HCT116 (cell line): Measurements from ENCODE around the gene TRIP13. TPM values are rescaled to one million over a fixed set of nuclear protein-coding genes. Genes with fewer than 3 reads are reported as not detected.

ENCODE experiments used
- ATAC-seq: fragments of 200-7000 bp; cut with Tn5 transposase; 2 replicates; pipeline ENCODE4 v1.9.1; 2020; ENCODE audit warnings: mild to moderate bottlenecking, moderate library complexity
- BruUV-seq: library from RNA; stranded (reverse); fragments of 400-500 nt; replicated peaks from 2 replicates; lab custom pipeline; 2021; lab: Mats Ljungman, UMichigan
- CTCF ChIA-PET: fragments of 300-600 bp; sonication (Branson Sonifier 250); formaldehyde crosslinking; loops from one replicate; lab custom pipeline; 2021; ENCODE audit warnings: antibody characterized with exemption; lab: Charles Lee
- POLR2A ChIA-PET: fragments of 300-600, 350-600 bp; sonication (Branson Sonifier 250); formaldehyde crosslinking; loops from one replicate; lab custom pipeline; 2021; ENCODE audit warnings: antibody characterized with exemption; lab: Charles Lee
- RAD21 ChIA-PET, 2 experiments: fragments of 300-600 bp; sonication (Branson Sonifier 250); formaldehyde crosslinking; loops; one replicate each; lab custom pipeline; 2023; ENCODE audit warnings: low total read pairs in 2 of 2; ENCODE audit not compliant: uncharacterized antibody in 2 of 2, unreplicated experiment in 2 of 2, low non-redundant PET in 1 of 2; lab: Charles Lee
- DNase-seq: peaks from one replicate; pipeline ENCODE4 v3.0.0-alpha.2; 2010; ENCODE audit warnings: low read depth, low spot score
- H2AFZ ChIP-seq: fragments of 200-600 bp; shearing (Covaris generic), sonication (generic); 2 replicates; pipeline ENCODE4 v1.6.1; 2017; ENCODE audit warnings: low read depth, mixed run types, mixed read lengths, antibody characterized with exemption, low read length; ENCODE audit not compliant: poor library complexity, severe bottlenecking
- H3K27ac ChIP-seq: 2 replicates; pipeline ENCODE4 v1.5.1; 2012; ENCODE audit warnings: low read depth, low read length
- H3K27me3 ChIP-seq: fragments of 200-600 bp; sonication (generic); 2 replicates; pipeline ENCODE4 v1.6.1; 2016; ENCODE audit warnings: mixed run types, low read length, mixed read lengths; ENCODE audit not compliant: insufficient read depth
- H3K36me3 ChIP-seq, 2 experiments: fragments of 200-500 bp in 1 of 2; fragments of 200-600 bp in 1 of 2; sonication (Bioruptor generic) in 1 of 2; sonication (generic) in 1 of 2; 2 replicates each; pipeline versions ENCODE4 v1.5.1 to v1.6.1; 2014 to 2016; ENCODE audit warnings: low read length in 2 of 2, inconsistent platforms in 1 of 2, mixed read lengths in 1 of 2, mixed run types in 1 of 2; ENCODE audit not compliant: insufficient read depth in 2 of 2, control insufficient read depth in 1 of 2
- H3K4me1 ChIP-seq, 2 experiments: fragments of 200-600 bp in 1 of 2; sonication (generic) in 1 of 2; 2 replicates each; pipeline versions ENCODE4 v1.5.1 to v1.6.1; 2012 to 2017; ENCODE audit warnings: low read length in 2 of 2, inconsistent platforms in 1 of 2, mild to moderate bottlenecking in 1 of 2, mixed read lengths in 1 of 2, mixed run types in 1 of 2, moderate library complexity in 1 of 2; ENCODE audit not compliant: insufficient read depth in 2 of 2, control insufficient read depth in 1 of 2
- H3K4me2 ChIP-seq: fragments of 200-600 bp; sonication (generic); 2 replicates; pipeline ENCODE4 v1.6.1; 2017; ENCODE audit warnings: mixed run types, low read length, mixed read lengths
- H3K4me3 ChIP-seq, 2 experiments: fragments of 200-600 bp in 1 of 2; sonication (generic) in 1 of 2; replicated peaks in 1 of 2; 2 replicates each; pipeline ENCODE4 v1.5.1; 2011 to 2016; ENCODE audit warnings: low read length in 2 of 2, control low read depth in 1 of 2, low read depth in 1 of 2, mild to moderate bottlenecking in 1 of 2, mixed read lengths in 1 of 2, mixed run types in 1 of 2
- H3K79me2 ChIP-seq: fragments of 200-600 bp; sonication (generic); 2 replicates; pipeline ENCODE4 v1.6.1; 2017; ENCODE audit warnings: mild to moderate bottlenecking, mixed run types, low read length, moderate library complexity, mixed read lengths; ENCODE audit not compliant: insufficient read depth
- H3K9ac ChIP-seq: fragments of 200-600 bp; sonication (generic); 2 replicates; pipeline ENCODE4 v1.6.1; 2016; ENCODE audit warnings: low read length, mixed read lengths
- H3K9me2 ChIP-seq: fragments of 200-600 bp; sonication (generic), shearing (Covaris generic); 2 replicates; pipeline ENCODE4 v1.6.1; 2017; ENCODE audit warnings: mixed run types, mild to moderate bottlenecking, moderate library complexity; ENCODE audit not compliant: insufficient read depth
- H3K9me3 ChIP-seq, 2 experiments: fragments of 200-500 bp in 1 of 2; fragments of 200-600 bp in 1 of 2; sonication (Bioruptor generic) in 1 of 2; sonication (generic) in 1 of 2; 2 replicates each; pipeline ENCODE4 v1.6.1; 2014 to 2017; ENCODE audit warnings: low read length in 2 of 2, mixed read lengths in 2 of 2, inconsistent platforms in 1 of 2, low read depth in 1 of 2, mild to moderate bottlenecking in 1 of 2, mixed run types in 1 of 2, moderate library complexity in 1 of 2; ENCODE audit not compliant: control insufficient read depth in 1 of 2, insufficient read depth in 1 of 2
- H4K20me1 ChIP-seq: fragments of 200-600 bp; sonication (generic), shearing (Covaris generic); 2 replicates; pipeline ENCODE4 v1.6.1; 2017; ENCODE audit warnings: mixed run types, mild to moderate bottlenecking, moderate library complexity; ENCODE audit not compliant: insufficient read depth
- CEBPB ChIP-seq: IDR thresholded peaks from 2 replicates; pipeline ENCODE4 v1.6.1; 2012; ENCODE audit warnings: low read depth
- EZH2 ChIP-seq: fragments of 200-600 bp; sonication (generic); IDR thresholded peaks from 2 replicates; pipeline ENCODE4 v1.6.1; 2017; ENCODE audit warnings: antibody characterized with exemption, mixed run types
- FOSL1 ChIP-seq: IDR thresholded peaks from 2 replicates; pipeline ENCODE4 v1.6.1; 2012; ENCODE audit warnings: low read depth
- JUND ChIP-seq: IDR thresholded peaks from 2 replicates; pipeline ENCODE4 v1.6.1; 2012
- POLR2AphosphoS5 ChIP-seq: IDR thresholded peaks from 2 replicates; pipeline ENCODE4 v1.6.1; 2011; ENCODE audit warnings: mild to moderate bottlenecking, low read depth, low read length, moderate library complexity
- RAD21 ChIP-seq: IDR thresholded peaks from 2 replicates; pipeline ENCODE4 v1.6.1; 2012; ENCODE audit warnings: low read depth, mild to moderate bottlenecking
- SRF ChIP-seq: IDR thresholded peaks from 2 replicates; pipeline ENCODE4 v1.6.1; 2012; ENCODE audit warnings: low read depth
- intact Hi-C: fragments of 100-400 bp; cut with micrococcal nuclease; formaldehyde crosslinking; loops from 2 replicates; pipeline ENCODE4 v1.10.0; 2022
- total RNA-seq: library from RNA; stranded (reverse); gene quantifications from one replicate; pipeline ENCODE4 v1.2.1, GENCODE V29; 2021; ENCODE audit not compliant: unreplicated experiment
- TF ChIP-seq, protein P1 (sequence below): IDR thresholded peaks from 2 replicates; pipeline ENCODE4 v1.6.1; 2012; ENCODE audit warnings: low read depth
- TF ChIP-seq, protein P2 (sequence below), 3 experiments: fragments of 200-600 bp in 1 of 3; sonication (generic) in 1 of 3; IDR thresholded peaks in 2 of 3; conservative IDR thresholded peaks in 1 of 3; 2 replicates each; pipeline ENCODE4 v1.5.1; 2012 to 2017; ENCODE audit warnings: low read depth in 2 of 3, low read length in 2 of 3, antibody characterized with exemption in 1 of 3, borderline replicate concordance in 1 of 3, control low read depth in 1 of 3, mild to moderate bottlenecking in 1 of 3, mixed read lengths in 1 of 3, mixed run types in 1 of 3, moderate library complexity in 1 of 3; ENCODE audit not compliant: insufficient read depth in 1 of 3

Gene TRIP13
- total RNA-seq, 1 experiment from 2014 or later: 45.0 TPM

DNA sequence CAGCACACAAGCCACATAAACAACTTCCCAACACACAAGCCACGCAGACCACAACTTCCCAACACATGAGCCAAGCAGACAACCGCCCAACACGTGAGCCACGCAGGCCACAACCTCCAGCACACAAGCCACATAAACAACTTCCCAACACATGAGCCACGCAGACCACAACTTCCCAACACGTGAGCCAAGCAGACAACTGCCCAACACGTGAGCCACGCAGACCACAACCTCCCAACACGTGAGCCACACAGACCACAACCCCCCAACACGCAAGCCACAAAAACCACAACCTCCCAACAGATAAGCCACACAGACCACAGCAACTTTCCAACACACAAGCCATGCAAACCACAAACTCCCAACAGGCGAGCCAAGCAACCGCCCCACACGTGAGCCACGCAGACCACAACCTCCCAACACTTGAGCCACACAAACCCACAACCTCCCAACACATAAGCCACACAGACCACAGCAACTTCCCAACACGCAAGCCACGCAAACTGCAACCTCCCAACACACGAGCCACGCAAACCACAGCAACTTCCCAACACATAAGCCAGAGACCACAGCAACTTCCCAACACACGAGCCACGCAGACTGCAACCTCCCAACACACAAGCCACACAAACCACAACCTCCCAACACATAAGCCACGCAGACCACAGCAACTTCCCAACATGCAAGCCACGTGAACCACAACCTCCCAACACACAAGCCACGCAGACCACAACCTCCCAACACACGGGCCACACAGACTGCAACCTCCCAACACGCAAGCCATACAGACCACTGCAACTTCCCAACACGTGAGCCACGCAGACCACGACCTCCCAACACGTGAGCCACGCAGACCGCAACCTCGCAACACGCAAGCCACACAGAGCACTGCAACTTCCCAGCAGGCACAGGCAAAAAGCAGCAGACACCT is 10.2 kb upstream of the TRIP13 start:
- Histone ChIP-seq H3K4me3 (no peak overlapping the region), H2AFZ (no peak overlapping the region), H3K27me3 (no peaks in the 10 kb centered on the region), H3K9me3 (no peaks in the 10 kb centered on the region), H4K20me1 (no peaks in the 10 kb centered on the region; the same call in 1 of the 2 replicates), H3K9me2 (no peaks in the 10 kb centered on the region), H3K4me1 (no peaks in the 10 kb centered on the region), H3K27ac (peak overlapping the region; percentile 35; the same call in 1 of the 2 replicates), H3K9ac (no peak overlapping the region), H3K36me3 (peaks cover 57 to 70% of the 10 kb centered on the region in 2 experiments), H3K79me2 (peaks cover 71% of the 10 kb centered on the region), H3K4me2 (no peak overlapping the region)
- CTCF ChIA-PET: no interaction called here
- intact Hi-C loops: no loop called here
- no peak for DNase-seq
- ATAC-seq: no peak
- no peak for TF ChIP-seq JUND
- TF ChIP-seq SRF: no peak
- TF ChIP-seq FOSL1: no peak
- TF ChIP-seq, protein P1, sequence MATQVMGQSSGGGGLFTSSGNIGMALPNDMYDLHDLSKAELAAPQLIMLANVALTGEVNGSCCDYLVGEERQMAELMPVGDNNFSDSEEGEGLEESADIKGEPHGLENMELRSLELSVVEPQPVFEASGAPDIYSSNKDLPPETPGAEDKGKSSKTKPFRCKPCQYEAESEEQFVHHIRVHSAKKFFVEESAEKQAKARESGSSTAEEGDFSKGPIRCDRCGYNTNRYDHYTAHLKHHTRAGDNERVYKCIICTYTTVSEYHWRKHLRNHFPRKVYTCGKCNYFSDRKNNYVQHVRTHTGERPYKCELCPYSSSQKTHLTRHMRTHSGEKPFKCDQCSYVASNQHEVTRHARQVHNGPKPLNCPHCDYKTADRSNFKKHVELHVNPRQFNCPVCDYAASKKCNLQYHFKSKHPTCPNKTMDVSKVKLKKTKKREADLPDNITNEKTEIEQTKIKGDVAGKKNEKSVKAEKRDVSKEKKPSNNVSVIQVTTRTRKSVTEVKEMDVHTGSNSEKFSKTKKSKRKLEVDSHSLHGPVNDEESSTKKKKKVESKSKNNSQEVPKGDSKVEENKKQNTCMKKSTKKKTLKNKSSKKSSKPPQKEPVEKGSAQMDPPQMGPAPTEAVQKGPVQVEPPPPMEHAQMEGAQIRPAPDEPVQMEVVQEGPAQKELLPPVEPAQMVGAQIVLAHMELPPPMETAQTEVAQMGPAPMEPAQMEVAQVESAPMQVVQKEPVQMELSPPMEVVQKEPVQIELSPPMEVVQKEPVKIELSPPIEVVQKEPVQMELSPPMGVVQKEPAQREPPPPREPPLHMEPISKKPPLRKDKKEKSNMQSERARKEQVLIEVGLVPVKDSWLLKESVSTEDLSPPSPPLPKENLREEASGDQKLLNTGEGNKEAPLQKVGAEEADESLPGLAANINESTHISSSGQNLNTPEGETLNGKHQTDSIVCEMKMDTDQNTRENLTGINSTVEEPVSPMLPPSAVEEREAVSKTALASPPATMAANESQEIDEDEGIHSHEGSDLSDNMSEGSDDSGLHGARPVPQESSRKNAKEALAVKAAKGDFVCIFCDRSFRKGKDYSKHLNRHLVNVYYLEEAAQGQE: no peak
- TF ChIP-seq, protein P2, sequence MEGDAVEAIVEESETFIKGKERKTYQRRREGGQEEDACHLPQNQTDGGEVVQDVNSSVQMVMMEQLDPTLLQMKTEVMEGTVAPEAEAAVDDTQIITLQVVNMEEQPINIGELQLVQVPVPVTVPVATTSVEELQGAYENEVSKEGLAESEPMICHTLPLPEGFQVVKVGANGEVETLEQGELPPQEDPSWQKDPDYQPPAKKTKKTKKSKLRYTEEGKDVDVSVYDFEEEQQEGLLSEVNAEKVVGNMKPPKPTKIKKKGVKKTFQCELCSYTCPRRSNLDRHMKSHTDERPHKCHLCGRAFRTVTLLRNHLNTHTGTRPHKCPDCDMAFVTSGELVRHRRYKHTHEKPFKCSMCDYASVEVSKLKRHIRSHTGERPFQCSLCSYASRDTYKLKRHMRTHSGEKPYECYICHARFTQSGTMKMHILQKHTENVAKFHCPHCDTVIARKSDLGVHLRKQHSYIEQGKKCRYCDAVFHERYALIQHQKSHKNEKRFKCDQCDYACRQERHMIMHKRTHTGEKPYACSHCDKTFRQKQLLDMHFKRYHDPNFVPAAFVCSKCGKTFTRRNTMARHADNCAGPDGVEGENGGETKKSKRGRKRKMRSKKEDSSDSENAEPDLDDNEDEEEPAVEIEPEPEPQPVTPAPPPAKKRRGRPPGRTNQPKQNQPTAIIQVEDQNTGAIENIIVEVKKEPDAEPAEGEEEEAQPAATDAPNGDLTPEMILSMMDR (IDR thresholded peaks at IDR 0.05 in 2 of 3, conservative IDR thresholded peaks at IDR 0.05 in 1 of 3; ENCODE audit: borderline replicate concordance in 1 of 3, insufficient read depth in 1 of 3, low read depth in 2 of 3, low read length in 2 of 3): no peak
- no peak for TF ChIP-seq RAD21
- no peak for TF ChIP-seq POLR2AphosphoS5
- no peak for TF ChIP-seq CEBPB
- TF ChIP-seq EZH2: no peak
- RAD21 ChIA-PET: no interaction called here
- POLR2A ChIA-PET: no interaction called here
- BruUV-seq: TSS peak; percentile 19
